ENCODE measurements around the gene NTN1. TPM values are rescaled to one million over a fixed set of nuclear protein-coding genes. Genes with fewer than 3 reads are reported as not detected.

The NTN1 gene
- total and polyA plus RNA-seq, 2 of the 4 experiments (the other 2 are of a cell fraction) = under 0.01 to 0.07 TPM

DNA sequence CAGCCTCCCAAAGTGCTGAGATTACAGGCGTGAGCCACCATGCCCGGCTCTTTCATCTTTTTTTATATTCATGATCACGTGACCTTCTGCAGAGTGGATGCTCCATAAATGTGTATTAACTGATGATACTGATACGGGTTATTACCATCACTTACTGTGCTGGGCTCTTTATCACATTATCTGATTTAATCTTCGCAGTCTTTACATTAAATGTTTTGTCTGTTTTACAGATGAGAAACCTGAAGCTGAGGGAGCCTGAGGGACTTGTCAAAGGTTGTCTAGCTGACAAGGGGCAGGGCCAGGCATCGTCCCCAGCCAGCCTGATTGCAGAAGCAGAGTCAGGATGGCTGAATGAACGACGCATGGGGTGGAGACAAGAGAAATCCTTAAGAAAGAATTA, 104.4 kb downstream of the NTN1 start:
- in situ Hi-C loops (cut with MboI; ENCODE audit: low sequenced_read_pairs) (no loop called here), dilution Hi-C loops (cut with HindIII; ENCODE audit: low sequenced_read_pairs, unreplicated experiment) (no loop called here), intact Hi-C loops (cut with micrococcal nuclease) (no loop called here)
- Histone ChIP-seq H2BK120ac (ENCODE audit: low read depth, low read length) (no peak overlapping the region), H3K14ac (replicated peaks; ENCODE audit: low read depth, low read length) (no peak overlapping the region), H3K18ac (ENCODE audit: low read depth, low read length) (no peak overlapping the region), H2BK20ac (ENCODE audit: low read depth, low read length) (no peak overlapping the region), H4K20me1 (ENCODE audit: insufficient read depth, low read length) (no peaks in the 10 kb centered on the region), H4K5ac (ENCODE audit: low read depth, low read length) (no peak overlapping the region), H2AK9ac (replicated peaks; ENCODE audit: low read depth, low read length, poor library complexity) (no peak overlapping the region), H3K9me1 (ENCODE audit: insufficient read depth, low read length) (no peaks in the 10 kb centered on the region), H3K4me2 (ENCODE audit: low read depth, low read length) (no peak overlapping the region), H4K8ac (ENCODE audit: low read depth in 2 of 2, low read length in 2 of 2) (no peak overlapping the region), H2BK15ac (ENCODE audit: low read depth, low read length) (no peak overlapping the region), H3K79me1 (ENCODE audit: low read depth in 1 of 2, low read length in 2 of 2) (no peaks in the 10 kb centered on the region), H3K36me3 (ENCODE audit: control insufficient read depth, insufficient read depth, low read length) (no peaks in the 10 kb centered on the region), H3K23ac (ENCODE audit: low read depth, low read length) (no peak overlapping the region), H2BK5ac (ENCODE audit: low read depth, low read length, poor library complexity, severe bottlenecking) (no peak overlapping the region), H3K4me1 (ENCODE audit: control insufficient read depth, insufficient read depth, low read length) (no peaks in the 10 kb centered on the region), H3K4me3 (ENCODE audit: insufficient read depth, low read depth, low read length) (no peak overlapping the region), H3K9ac (ENCODE audit: low read depth, low read length) (no peak overlapping the region), H3K4ac (ENCODE audit: low read depth, low read length) (no peak overlapping the region), H4K91ac (ENCODE audit: insufficient read depth, low read depth, low read length) (no peak overlapping the region), H3K27me3 (ENCODE audit: control insufficient read depth, insufficient read depth, low read length) (no peaks in the 10 kb centered on the region; the same call in 1 of the 2 replicates), H3K9me3 (ENCODE audit: control insufficient read depth, insufficient read depth, low read length) (no peaks in the 10 kb centered on the region), H2AK5ac (ENCODE audit: low read depth, low read length) (no peak overlapping the region), H2AFZ (replicated peaks; ENCODE audit: low read length, poor library complexity) (no peak overlapping the region), H3K56ac (ENCODE audit: extremely low read depth, insufficient read depth, low read length) (no peak overlapping the region), H3K27ac (ENCODE audit: insufficient read depth, low read length) (no peak overlapping the region)
- no CpG with 5 or more reads among the region's 8 CpGs for WGBS, 2 experiments (ENCODE audit: extremely low coverage in 2 of 2, insufficient read length in 1 of 2)
- no TSS peak for BruUV-seq (replicated peaks)
- ATAC-seq (ENCODE audit: low read depth) (no peak), DNase-seq (no peak)
- TF ChIP-seq CTCF (conservative IDR thresholded peaks at IDR 0.05; ENCODE audit: low read depth, low read length) = no peak
- TF ChIP-seq BHLHE40 (IDR thresholded peaks at IDR 0.05; ENCODE audit: low read depth, low read length) = no peak
- TF ChIP-seq RCOR1 (IDR thresholded peaks at IDR 0.05; ENCODE audit: insufficient replicate concordance, low read length) = no peak
- TF ChIP-seq CHD1 (IDR thresholded peaks at IDR 0.05; ENCODE audit: low read depth, low read length) = no peak
- TF ChIP-seq SMC3 (IDR thresholded peaks at IDR 0.05; ENCODE audit: low read depth, low read length) = no peak
- no peak for TF ChIP-seq ELK1 (IDR thresholded peaks at IDR 0.05; ENCODE audit: borderline replicate concordance, low read depth, low read length)
- TF ChIP-seq NFE2L2 (IDR thresholded peaks at IDR 0.05; ENCODE audit: low read depth, low read length) = no peak
- TF ChIP-seq USF2 (IDR thresholded peaks at IDR 0.05; ENCODE audit: low read depth, low read length) = no peak
- TF ChIP-seq POLR2A (IDR thresholded peaks at IDR 0.05; ENCODE audit: low read depth, low read length) = no peak
- TF ChIP-seq CEBPB (IDR thresholded peaks at IDR 0.05; ENCODE audit: low read depth, low read length) = no peak
- TF ChIP-seq RFX5 (IDR thresholded peaks at IDR 0.05; ENCODE audit: low read depth, low read length) = no peak
- TF ChIP-seq MAFK (IDR thresholded peaks at IDR 0.05; ENCODE audit: low read depth, low read length) = no peak
- no peak for TF ChIP-seq MAZ (IDR thresholded peaks at IDR 0.05; ENCODE audit: borderline replicate concordance, low read depth, low read length)
- no peak for TF ChIP-seq RAD21 (IDR thresholded peaks at IDR 0.05; ENCODE audit: low read length)
- TF ChIP-seq MXI1 (IDR thresholded peaks at IDR 0.05; ENCODE audit: borderline replicate concordance, low read depth, low read length) = no peak
- TF ChIP-seq FOS (IDR thresholded peaks at IDR 0.05; ENCODE audit: low read depth, low read length) = no peak
- CTCF ChIA-PET = no interaction called here
- POLR2A ChIA-PET (ENCODE audit: unreplicated experiment) = no interaction called here
